DMS79 (cell line): ENCODE measurements around the gene NPAS3.

Experiments used
- DNase-seq: peaks from one replicate; lab custom pipeline; 2025; lab: John Stamatoyannopoulos, UW

Gene NPAS3

GRCh38 chr14:33714527-33715226 is 776.0 kb downstream of the NPAS3 start:
- no peak for DNase-seq

DNA sequence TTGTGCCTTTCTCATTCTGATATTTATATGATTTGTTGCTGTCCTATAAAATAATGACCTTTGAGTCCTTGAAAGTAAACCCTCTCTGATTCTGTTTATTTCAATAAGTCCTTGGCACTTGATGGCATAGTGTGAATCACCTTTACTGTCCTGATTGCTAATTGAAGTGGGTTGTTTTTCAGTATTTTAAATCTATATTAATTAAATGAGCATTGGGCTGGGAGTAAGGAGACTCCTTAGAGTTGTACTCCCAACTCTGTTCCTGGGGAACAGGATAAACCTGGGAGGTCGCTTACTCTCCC is 776.5 kb downstream of the NPAS3 start:
- no peak for DNase-seq

DNA sequence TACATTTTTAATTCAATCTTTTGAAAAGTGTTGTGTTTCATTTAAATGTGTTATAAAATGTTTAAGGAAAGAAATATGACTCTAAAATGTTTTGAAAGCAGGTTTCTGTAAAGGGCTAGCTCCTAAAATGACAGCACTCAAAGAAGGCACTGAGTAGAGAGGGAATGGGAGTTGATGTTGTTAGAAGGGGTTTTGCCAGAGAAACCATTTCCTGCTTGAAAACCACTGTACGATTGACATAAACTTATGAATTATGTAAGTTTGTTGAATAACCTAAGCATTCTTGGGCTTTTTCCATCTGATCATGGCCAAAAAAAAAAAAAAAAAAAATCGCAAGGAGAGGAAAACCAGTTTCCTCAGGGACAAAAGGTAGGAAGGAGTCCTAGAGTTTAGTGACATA is 778.2 kb downstream of the NPAS3 start:
- DNase-seq = no peak

GRCh38 chr14:33717866-33718265 is 779.2 kb downstream of the NPAS3 start:
- DNase-seq = no peak

- no peak for DNase-seq
These were observed 781.7 kb downstream of the NPAS3 start for GRCh38 chr14:33720284-33720787.

DNA sequence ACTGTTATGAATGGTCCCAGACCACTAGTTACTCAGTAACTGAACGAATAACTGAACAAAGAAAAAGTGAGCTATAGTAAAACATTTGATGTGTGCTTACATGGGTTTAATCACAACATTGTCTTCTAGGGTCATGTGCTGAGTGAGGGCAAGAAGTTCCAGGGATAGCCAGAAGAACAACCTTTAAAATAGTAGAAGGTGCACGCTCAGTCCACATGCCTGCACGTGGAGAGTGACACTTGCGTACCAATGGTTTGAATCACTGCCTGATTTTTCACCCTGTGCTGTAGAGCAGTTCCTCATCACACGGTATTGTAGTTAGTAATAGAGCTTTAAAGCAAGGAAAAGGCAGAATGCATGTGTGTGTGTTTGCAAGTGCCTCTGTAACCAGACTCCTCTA is 788.0 kb downstream of the NPAS3 start:
- DNase-seq = no peak

DNA sequence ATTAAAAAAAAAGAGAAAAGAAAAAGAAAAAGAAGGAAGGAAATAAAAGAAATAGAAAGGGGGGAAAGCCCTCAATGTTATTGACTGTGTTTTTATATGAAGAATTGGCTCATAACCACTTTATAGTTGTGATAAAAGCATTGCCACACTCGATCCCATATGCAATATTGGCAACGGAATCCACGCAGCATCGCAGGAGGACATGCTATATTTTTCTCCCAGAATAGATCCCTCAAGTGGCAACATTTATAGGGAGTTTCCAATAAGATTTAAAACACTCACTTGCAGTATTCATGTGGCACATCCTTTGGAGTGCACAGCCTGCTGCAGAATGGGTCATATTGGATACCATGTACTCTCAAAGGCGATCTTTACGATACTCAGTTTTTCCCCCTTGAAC is 788.9 kb downstream of the NPAS3 start:
- DNase-seq = no peak

- DNase-seq = no peak
These were observed 789.4 kb downstream of the NPAS3 start for GRCh38 chr14:33728010-33728498.

DNA sequence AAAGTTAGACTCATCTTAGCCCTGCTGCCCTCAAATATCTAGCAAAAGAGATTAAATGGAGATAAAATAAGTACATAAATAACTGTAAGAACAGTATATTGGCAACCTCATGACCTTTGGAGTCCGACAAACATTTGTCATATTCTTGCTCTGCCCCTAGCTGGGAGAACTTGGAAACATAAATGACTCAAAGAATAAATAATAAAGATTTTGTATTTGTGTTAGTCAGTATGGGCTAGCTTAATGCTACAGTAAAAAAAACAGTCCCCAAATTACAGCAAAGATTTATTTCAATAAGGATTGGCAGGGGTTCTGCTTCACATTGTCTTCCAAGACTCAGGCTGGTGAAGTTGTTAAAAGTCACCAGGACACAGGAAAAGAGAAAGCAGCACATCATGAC is 791.5 kb downstream of the NPAS3 start:
- DNase-seq = no peak

- DNase-seq = no peak
These were observed 793.5 kb downstream of the NPAS3 start for GRCh38 chr14:33732175-33732574.

DNA sequence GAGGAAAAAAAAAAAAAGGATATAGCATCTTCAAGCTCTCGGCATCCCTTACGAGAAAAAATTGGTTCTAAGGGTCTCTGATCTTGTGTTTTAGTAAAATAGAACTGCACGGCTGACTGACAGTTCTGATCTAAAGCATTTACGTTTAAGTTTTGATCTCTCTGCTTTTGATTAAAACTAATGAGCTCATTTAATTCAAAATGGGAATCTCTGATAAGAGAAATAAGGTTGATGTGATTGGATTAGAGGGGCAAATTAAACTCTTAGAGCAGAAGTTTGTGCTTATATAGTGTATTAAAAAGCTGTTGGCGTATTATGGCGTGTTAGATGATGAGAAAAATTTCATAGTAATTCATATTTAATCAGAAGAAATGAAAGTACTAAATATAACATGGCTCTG is 794.6 kb downstream of the NPAS3 start:
- DNase-seq = no peak

DNA sequence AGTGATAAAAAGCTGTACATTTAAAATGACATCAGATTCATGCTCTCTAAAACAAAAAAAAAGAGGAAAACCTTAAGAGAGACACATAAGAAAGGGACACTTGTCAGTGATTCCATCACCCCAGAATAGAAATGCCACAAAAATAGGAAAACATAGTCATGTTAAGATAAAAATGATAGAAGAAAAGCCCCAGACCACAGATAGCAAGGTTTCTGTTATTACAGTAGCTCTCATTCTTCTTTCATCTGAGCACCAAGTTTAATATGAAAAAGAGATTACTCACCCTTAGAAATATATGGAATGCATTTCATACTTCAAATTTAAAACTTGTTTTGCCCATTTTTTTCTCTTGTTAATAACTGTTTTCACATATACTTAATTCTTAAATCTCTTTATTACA is 795.0 kb downstream of the NPAS3 start:
- DNase-seq = no peak

DNA sequence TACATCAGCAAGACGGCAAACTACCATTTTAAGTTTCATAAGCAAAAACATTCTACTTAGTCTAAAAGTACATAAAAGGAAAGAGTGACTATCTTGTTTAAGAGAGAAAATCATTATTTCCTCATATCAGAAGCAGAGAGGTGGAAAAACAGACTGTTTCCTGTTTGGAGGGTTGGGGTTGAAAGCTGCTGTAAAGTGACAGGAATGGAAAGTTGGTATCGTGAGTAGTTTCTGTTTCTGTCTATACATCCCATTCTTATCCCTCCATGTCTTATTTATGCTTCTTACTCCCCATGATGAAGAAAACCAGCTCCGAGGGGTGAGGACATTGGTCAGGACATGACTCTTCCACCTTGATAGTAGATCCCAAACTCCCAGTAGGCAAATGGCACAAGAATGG is 795.7 kb downstream of the NPAS3 start:
- no peak for DNase-seq

DNA sequence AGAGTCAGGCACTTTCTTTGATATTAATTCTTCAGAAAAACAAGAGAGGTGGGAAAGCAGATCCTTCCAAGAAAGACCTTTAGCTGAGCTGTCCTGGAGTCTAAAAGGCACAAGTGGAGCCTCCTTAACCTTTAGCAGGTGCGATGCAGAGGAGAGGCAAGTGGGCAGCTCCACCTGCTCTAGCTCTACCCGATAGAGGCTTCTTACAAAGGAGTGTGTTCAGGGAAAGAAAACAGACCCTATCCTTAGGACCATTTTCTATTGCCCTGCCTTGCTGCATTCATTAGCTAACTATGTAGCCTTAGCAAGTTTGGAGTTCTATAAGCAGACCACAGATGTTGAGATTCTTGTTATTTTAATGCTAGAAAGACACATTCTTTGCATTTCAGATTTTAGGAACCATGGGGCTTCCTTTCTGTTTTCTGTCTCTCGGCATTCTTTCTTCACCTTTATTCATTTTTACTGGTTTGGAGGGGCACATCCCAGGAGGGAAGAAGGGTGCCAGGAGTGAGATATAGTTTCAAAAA is 797.7 kb downstream of the NPAS3 start:
- DNase-seq = no peak

GRCh38 chr14:33736979-33737378 is 798.3 kb downstream of the NPAS3 start:
- DNase-seq = no peak

- no peak for DNase-seq
These were observed 798.8 kb downstream of the NPAS3 start for GRCh38 chr14:33737446-33737845.

- no peak for DNase-seq
These were observed 799.4 kb downstream of the NPAS3 start for GRCh38 chr14:33738029-33738428.

- no peak for DNase-seq
These were observed 799.8 kb downstream of the NPAS3 start for GRCh38 chr14:33738491-33738890.

GRCh38 chr14:33740531-33740930 is 801.9 kb downstream of the NPAS3 start:
- no peak for DNase-seq

DNA sequence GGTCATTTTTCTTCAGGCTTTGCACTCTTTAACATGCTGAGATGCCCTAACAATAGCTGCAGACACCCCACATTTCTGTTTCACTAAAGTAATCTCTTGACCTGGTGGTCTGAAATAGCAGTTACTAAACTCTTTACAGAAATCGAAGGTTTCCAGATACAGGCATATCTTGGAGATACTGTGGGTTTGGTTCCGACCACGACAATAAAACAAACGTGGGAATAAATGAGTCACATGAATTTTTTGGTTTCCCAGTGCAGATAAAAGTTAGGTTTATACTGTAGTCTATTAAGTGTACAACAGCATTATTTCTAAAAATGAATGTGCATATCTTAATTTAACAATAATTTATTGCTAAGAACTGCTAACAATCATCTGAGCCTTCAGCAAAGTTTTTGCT is 803.5 kb downstream of the NPAS3 start:
- no peak for DNase-seq

DNA sequence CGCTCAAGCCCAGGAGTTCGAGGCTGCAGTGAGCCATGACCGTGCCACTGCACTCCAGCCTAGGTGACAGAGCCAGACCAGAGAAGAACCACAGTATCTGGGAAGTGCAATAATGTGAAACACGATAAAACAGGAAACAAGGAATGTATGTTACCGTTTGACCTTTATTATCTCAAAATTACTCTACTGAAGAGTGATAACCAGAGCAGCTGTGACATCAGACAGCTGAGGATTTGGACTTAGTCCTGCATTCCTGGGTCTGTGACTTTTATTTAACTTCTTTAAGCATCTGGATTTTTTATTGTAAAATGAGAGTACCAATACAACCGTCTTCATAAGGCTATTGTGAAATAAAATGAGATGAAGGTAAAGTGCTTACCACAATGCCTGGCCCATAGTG is 806.5 kb downstream of the NPAS3 start:
- DNase-seq = no peak

GRCh38 chr14:33747749-33748148 is 809.1 kb downstream of the NPAS3 start:
- no peak for DNase-seq

- DNase-seq = no peak
These were observed 815.6 kb downstream of the NPAS3 start for GRCh38 chr14:33754261-33754660.

DNA sequence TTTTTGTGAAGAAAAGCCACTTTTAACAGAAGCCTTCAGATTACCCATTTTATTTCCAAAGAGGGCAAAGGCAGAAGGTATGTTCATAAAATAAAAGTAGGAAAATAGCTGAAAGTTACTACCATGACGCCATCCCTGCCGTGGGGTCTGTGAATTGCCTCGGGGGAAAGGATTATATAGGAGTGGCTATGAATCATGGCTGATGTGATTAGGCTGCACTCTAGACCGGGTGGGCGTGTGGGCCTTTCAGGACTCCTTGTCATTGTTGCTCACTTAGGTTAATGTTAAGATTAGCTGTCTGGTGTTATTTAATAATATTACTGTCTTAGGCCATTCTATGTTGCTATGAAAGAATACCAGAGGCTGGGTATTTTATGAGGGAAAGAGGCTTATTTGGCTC is 816.7 kb downstream of the NPAS3 start:
- no peak for DNase-seq
